ENCODE results near the gene CD244. TPM values are rescaled to one million over a fixed set of nuclear protein-coding genes. Genes with fewer than 3 reads are reported as not detected.

Gene CD244
- total and polyA plus RNA-seq, 8 donors, result 0.15 to 1.1 (median 0.43) TPM; not detected in 3

- Histone ChIP-seq H3K27me3 (no peaks in the 10 kb centered on the region), H3K36me3 (no peaks in the 10 kb centered on the region), H3K4me3 (no peak overlapping the region), H3K9me3 (no peaks in the 10 kb centered on the region), H3K4me1 (peaks cover 0 to 30% (median 4%) of the 10 kb centered on the region in 4 donors), H3K27ac (no peak overlapping the region)
- TF ChIP-seq POLR2AphosphoS5 (IDR thresholded peaks at IDR 0.05) (no peak), CTCF (IDR thresholded peaks at IDR 0.05) (peak in 4 of 7 experiments; percentile 45 to 82 (median 60))
- WGBS, 5 donors, result 69 to 86% (median 79%) methylated on average over 3 of the region's 3 CpGs
- DNase-seq, result peak in 1 of 2 donors; percentile 80
- intact Hi-C loops (cut with DNase I; ENCODE audit: low total_unique reads), result loop anchor here (10.0 kb wide), 1 partner anchor 120 kb away; the partner anchor contains the start of gene ITLN2
Observed at GRCh38 chr1:160834945-160835565, 27.6 kb downstream of the CD244 start.

GRCh38 chr1:160830321-160831153 lies 32.1 kb downstream of the CD244 start:
- DNase-seq, result peak; percentile 83 to 89
- no peaks in the 10 kb centered on the region for H3K27me3 ChIP-seq
- H3K36me3 ChIP-seq, result no peaks in the 10 kb centered on the region
- TF ChIP-seq CTCF (IDR thresholded peaks at IDR 0.05), result peak in 5 of 7 experiments; percentile 39 to 87 (median 63)
- no peak for TF ChIP-seq POLR2A (IDR thresholded peaks at IDR 0.05)
- no peak for TF ChIP-seq POLR2AphosphoS5 (IDR thresholded peaks at IDR 0.05)
- no peak for TF ChIP-seq EP300 (IDR thresholded peaks at IDR 0.05)
- no peaks in the 10 kb centered on the region for H3K9me3 ChIP-seq
- 49 to 60% (median 52%) methylated on average over 8 of the region's 8 CpGs for WGBS, 5 donors
- H3K27ac ChIP-seq, result no peak overlapping the region
- H3K4me3 ChIP-seq, result no peak overlapping the region
- no peaks in the 10 kb centered on the region for H3K4me1 ChIP-seq
- intact Hi-C loops (cut with DNase I; ENCODE audit: low total_unique reads), result loop anchor here (10.0 kb wide), 1 partner anchor 124 kb away; the partner anchor contains the start of gene ITLN2

- 85 to 93% (median 91%) methylated on average over 1 of the region's 1 CpG for WGBS, 5 donors
- no peaks in the 10 kb centered on the region for H3K27me3 ChIP-seq
Observed at GRCh38 chr1:160829766-160830165, 32.9 kb downstream of the CD244 start.

More at GRCh38 chr1:160829766-160830165, 32.9 kb downstream of the CD244 start:
- intact Hi-C loops (cut with DNase I; ENCODE audit: low total_unique reads), result loop anchor here (10.0 kb wide), 2 partner anchors 105 to 125 kb away; partner anchors contain the start of gene ITLN2
- Histone ChIP-seq H3K4me3 (no peak overlapping the region), H3K27ac (no peak overlapping the region), H3K9me3 (no peaks in the 10 kb centered on the region), H3K4me1 (no peaks in the 10 kb centered on the region), H3K36me3 (no peaks in the 10 kb centered on the region)
- TF ChIP-seq CTCF (IDR thresholded peaks at IDR 0.05), result no peak
- no peak for TF ChIP-seq EP300 (IDR thresholded peaks at IDR 0.05)
- TF ChIP-seq POLR2A (IDR thresholded peaks at IDR 0.05), result no peak
- no peak for TF ChIP-seq POLR2AphosphoS5 (IDR thresholded peaks at IDR 0.05)
- DNase-seq, result no peak

Measured in stomach (tissue), 9 donors.